DND-41 (cell line): ENCODE measurements around the gene IRF6.

Source experiments
- ATAC-seq: fragments of 200-7000 bp; cut with Tn5 transposase; 3 replicates; pipeline ENCODE4 v1.9.1; 2021; ENCODE audit warnings: low read depth; ENCODE audit not compliant: insufficient read depth
- DNase-seq: peaks from one replicate; pipeline ENCODE4 v3.0.0-alpha.2; 2020
- H2AFZ ChIP-seq: 2 replicates; pipeline ENCODE4 v1.6.0; 2012; ENCODE audit warnings: low read depth, low read length
- H3K27ac ChIP-seq: 2 replicates; pipeline ENCODE4 v1.5.1; 2012; ENCODE audit warnings: low read length, inconsistent platforms
- H3K27me3 ChIP-seq: fragments of 200-600 bp; sonication (generic); 2 replicates; pipeline ENCODE4 v1.6.0; 2012; ENCODE audit warnings: low read length, mild to moderate bottlenecking, inconsistent platforms; ENCODE audit not compliant: insufficient read depth, poor library complexity
- H3K36me3 ChIP-seq: 2 replicates; pipeline ENCODE4 v1.5.1; 2012; ENCODE audit warnings: low read length, inconsistent platforms; ENCODE audit not compliant: insufficient read depth
- H3K4me1 ChIP-seq: 2 replicates; pipeline ENCODE4 v1.5.1; 2012; ENCODE audit warnings: mild to moderate bottlenecking, low read length; ENCODE audit not compliant: insufficient read depth
- H3K4me2 ChIP-seq: 2 replicates; pipeline ENCODE4 v1.6.0; 2012; ENCODE audit warnings: mild to moderate bottlenecking, moderate library complexity, low read length, inconsistent platforms; ENCODE audit not compliant: insufficient read depth
- H3K4me3 ChIP-seq, 2 experiments: fragments of 200-600 bp in 1 of 2; shearing (Covaris generic) in 1 of 2; 2 replicates each; pipeline ENCODE4 v1.5.1; 2012 to 2016; ENCODE audit warnings: inconsistent platforms in 2 of 2, low read length in 2 of 2, mild to moderate bottlenecking in 2 of 2, low read depth in 1 of 2, moderate library complexity in 1 of 2
- H3K79me2 ChIP-seq: 2 replicates; pipeline ENCODE4 v1.6.0; 2012; ENCODE audit warnings: low read length, inconsistent platforms; ENCODE audit not compliant: insufficient read depth
- H3K9ac ChIP-seq: 2 replicates; pipeline ENCODE4 v1.6.0; 2012; ENCODE audit warnings: low read depth, mild to moderate bottlenecking, inconsistent platforms, low read length, moderate library complexity
- H3K9me3 ChIP-seq: 2 replicates; pipeline ENCODE4 v1.5.1; 2012; ENCODE audit warnings: low read length, moderate library complexity, mild to moderate bottlenecking, inconsistent platforms; ENCODE audit not compliant: insufficient read depth, severe bottlenecking
- H4K20me1 ChIP-seq: 2 replicates; pipeline ENCODE4 v1.6.0; 2012; ENCODE audit warnings: low read length; ENCODE audit not compliant: insufficient read depth
- EZH2 ChIP-seq: IDR thresholded peaks from 3 replicates; pipeline ENCODE4 v1.6.1; 2012; ENCODE audit warnings: borderline replicate concordance, low read depth, mild to moderate bottlenecking, moderate library complexity, low read length, inconsistent platforms; ENCODE audit not compliant: severe bottlenecking
- TF ChIP-seq, protein P1 (sequence below): IDR thresholded peaks from 2 replicates; pipeline ENCODE4 v1.5.1; 2012; ENCODE audit warnings: borderline replicate concordance, low read length, moderate library complexity, mild to moderate bottlenecking; ENCODE audit not compliant: poor library complexity, severe bottlenecking; ENCODE audit errors: extremely low read depth

The IRF6 gene

DNA sequence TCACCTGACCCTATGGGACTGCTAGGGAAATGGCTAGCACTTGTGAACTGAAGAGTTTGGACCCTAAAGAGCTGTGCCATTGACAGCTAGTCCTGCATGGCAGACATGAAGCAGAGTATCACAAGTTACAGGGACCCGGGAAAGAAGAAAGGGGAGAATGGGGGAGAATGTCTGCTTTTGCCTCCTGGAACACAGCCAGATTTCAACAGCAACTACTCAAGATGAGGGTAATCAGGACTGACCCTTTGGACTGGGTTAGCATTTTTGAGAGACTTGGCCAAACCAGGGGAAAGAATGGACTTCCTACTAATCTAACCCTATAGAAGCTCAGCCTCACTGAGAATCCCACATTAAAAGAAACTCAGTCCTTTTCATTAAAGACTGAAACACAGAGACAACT is 13.1 kb upstream of the IRF6 start:
- DNase-seq, result no peak
- Histone ChIP-seq H3K27me3 (peaks cover 12% of the 10 kb centered on the region), H3K27ac (no peak overlapping the region), H3K4me2 (no peak overlapping the region), H3K9ac (no peak overlapping the region), H3K79me2 (no peaks in the 10 kb centered on the region), H3K36me3 (no peaks in the 10 kb centered on the region), H3K4me1 (peaks cover 9% of the 10 kb centered on the region; the same call in 1 of the 2 replicates), H4K20me1 (no peaks in the 10 kb centered on the region), H3K4me3 (no peak overlapping the region), H2AFZ (no peak overlapping the region), H3K9me3 (no peaks in the 10 kb centered on the region)
- no peak for ATAC-seq
- TF ChIP-seq, protein P1, sequence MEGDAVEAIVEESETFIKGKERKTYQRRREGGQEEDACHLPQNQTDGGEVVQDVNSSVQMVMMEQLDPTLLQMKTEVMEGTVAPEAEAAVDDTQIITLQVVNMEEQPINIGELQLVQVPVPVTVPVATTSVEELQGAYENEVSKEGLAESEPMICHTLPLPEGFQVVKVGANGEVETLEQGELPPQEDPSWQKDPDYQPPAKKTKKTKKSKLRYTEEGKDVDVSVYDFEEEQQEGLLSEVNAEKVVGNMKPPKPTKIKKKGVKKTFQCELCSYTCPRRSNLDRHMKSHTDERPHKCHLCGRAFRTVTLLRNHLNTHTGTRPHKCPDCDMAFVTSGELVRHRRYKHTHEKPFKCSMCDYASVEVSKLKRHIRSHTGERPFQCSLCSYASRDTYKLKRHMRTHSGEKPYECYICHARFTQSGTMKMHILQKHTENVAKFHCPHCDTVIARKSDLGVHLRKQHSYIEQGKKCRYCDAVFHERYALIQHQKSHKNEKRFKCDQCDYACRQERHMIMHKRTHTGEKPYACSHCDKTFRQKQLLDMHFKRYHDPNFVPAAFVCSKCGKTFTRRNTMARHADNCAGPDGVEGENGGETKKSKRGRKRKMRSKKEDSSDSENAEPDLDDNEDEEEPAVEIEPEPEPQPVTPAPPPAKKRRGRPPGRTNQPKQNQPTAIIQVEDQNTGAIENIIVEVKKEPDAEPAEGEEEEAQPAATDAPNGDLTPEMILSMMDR, result no peak
- TF ChIP-seq EZH2, result no peak

GRCh38 chr1:209817691-209818090 is 11.7 kb upstream of the IRF6 start:
- H3K27ac ChIP-seq, result no peak overlapping the region
- no peak for DNase-seq
- H3K9ac ChIP-seq, result no peak overlapping the region
- H4K20me1 ChIP-seq, result no peaks in the 10 kb centered on the region
- no peaks in the 10 kb centered on the region for H3K9me3 ChIP-seq
- ATAC-seq, result no peak
- no peak overlapping the region for H3K4me2 ChIP-seq
- H3K79me2 ChIP-seq, result no peaks in the 10 kb centered on the region
- H3K4me3 ChIP-seq, result no peak overlapping the region
- no peak for TF ChIP-seq EZH2
- TF ChIP-seq, protein P1, result no peak
- peaks cover 12% of the 10 kb centered on the region for H3K27me3 ChIP-seq
- peaks cover 2% of the 10 kb centered on the region; the same call in 1 of the 2 replicates for H3K4me1 ChIP-seq
- H2AFZ ChIP-seq, result no peak overlapping the region
- no peaks in the 10 kb centered on the region for H3K36me3 ChIP-seq

DNA sequence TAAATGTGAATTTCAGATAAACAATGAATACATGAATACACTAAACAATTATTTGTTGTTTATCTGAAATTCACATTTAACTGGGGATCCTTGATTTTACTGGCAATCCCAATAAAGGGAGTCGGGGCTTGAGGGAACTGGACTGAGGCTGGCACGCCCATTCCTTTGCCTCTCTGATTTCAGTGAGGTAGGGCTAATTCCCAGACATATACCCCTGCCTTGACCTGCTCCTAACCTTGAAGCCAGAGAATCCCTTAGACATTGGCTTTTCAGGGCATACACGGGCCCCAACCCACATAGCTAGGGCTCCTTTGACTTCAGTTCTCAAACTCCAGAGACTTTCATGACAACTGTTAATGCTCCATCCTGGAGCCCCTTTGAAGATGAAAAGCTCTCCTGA is 11.0 kb upstream of the IRF6 start:
- no peak for TF ChIP-seq EZH2
- TF ChIP-seq, protein P1, result no peak
- no peak overlapping the region for H2AFZ ChIP-seq
- ATAC-seq (no peak), DNase-seq (no peak)
- H3K36me3 ChIP-seq, result no peaks in the 10 kb centered on the region
- H3K27me3 ChIP-seq, result peaks cover 12% of the 10 kb centered on the region
- H3K27ac ChIP-seq, result no peak overlapping the region
- no peak overlapping the region for H3K4me3 ChIP-seq
- H3K4me2 ChIP-seq, result no peak overlapping the region
- H3K9me3 ChIP-seq, result no peaks in the 10 kb centered on the region
- H3K4me1 ChIP-seq, result no peaks in the 10 kb centered on the region
- no peaks in the 10 kb centered on the region for H3K79me2 ChIP-seq
- no peak overlapping the region for H3K9ac ChIP-seq
- H4K20me1 ChIP-seq, result no peaks in the 10 kb centered on the region

DNA sequence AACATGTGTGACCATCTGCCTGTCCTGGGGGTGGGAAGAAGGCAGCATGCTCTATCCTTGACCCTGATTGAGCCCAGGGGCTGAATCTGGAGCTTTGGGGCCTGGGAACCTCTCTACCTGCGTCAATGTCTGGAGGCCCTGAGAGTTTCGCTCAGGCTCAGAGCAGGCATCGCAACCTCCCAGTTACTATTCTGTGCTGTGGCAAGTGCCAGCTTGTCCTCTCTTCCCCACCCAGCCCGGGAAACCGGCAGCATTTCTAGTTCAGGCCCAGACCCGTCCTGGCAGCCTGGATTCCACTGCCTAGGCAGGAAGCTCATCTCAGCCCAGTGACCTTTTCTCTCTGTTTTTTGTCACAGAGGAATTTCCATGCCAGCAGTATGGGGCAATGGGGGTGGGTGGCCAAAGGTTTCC is 10.0 kb upstream of the IRF6 start:
- no peak overlapping the region for H2AFZ ChIP-seq
- H3K9me3 ChIP-seq, result no peaks in the 10 kb centered on the region
- H3K4me1 ChIP-seq, result no peaks in the 10 kb centered on the region
- no peaks in the 10 kb centered on the region for H3K79me2 ChIP-seq
- no peak overlapping the region for H3K4me2 ChIP-seq
- peaks cover 9% of the 10 kb centered on the region for H3K27me3 ChIP-seq
- ATAC-seq (no peak), DNase-seq (no peak)
- no peak overlapping the region for H3K4me3 ChIP-seq
- H3K36me3 ChIP-seq, result no peaks in the 10 kb centered on the region
- no peak for TF ChIP-seq EZH2
- TF ChIP-seq, protein P1, result no peak
- H3K9ac ChIP-seq, result no peak overlapping the region
- H4K20me1 ChIP-seq, result no peaks in the 10 kb centered on the region
- no peak overlapping the region for H3K27ac ChIP-seq
